ENCODE results near the gene SIGLEC12. TPM values are rescaled to one million over a fixed set of nuclear protein-coding genes. Genes with fewer than 3 reads are reported as not detected.

The SIGLEC12 gene
- total and polyA plus RNA-seq, 2 of the 13 experiments (the other 11 are each of a cell fraction or from before 2014, with no cell fraction given), result not detected

- Histone ChIP-seq H3K4me2 (ENCODE audit: low read depth, low read length) (no peak overlapping the region), H3K27ac (ENCODE audit: extremely low read length, insufficient read depth, low read length) (no peak overlapping the region), H3K4me3 (replicated peaks in 1 of 3; ENCODE audit: insufficient read depth in 1 of 3, low read depth in 2 of 3, low read length in 3 of 3) (no peak overlapping the region), H3K9ac (ENCODE audit: insufficient read depth, low read depth, low read length) (no peak overlapping the region), H3K4me1 (ENCODE audit: insufficient read depth, low read length) (no peaks in the 10 kb centered on the region), H3K27me3 (ENCODE audit: control insufficient read depth in 1 of 2, insufficient read depth in 2 of 2, low read length in 2 of 2) (no peaks in the 10 kb centered on the region; a peak in 2 of 5 replicates), H3K79me2 (ENCODE audit: insufficient read depth, low read length) (no peaks in the 10 kb centered on the region), H3K36me3 (replicated peaks in 1 of 2; ENCODE audit: control insufficient read depth in 1 of 2, insufficient read depth in 2 of 2, low read length in 2 of 2) (no peaks in the 10 kb centered on the region), H2AFZ (ENCODE audit: low read length) (no peak overlapping the region), H4K20me1 (ENCODE audit: insufficient read depth, low read length) (no peaks in the 10 kb centered on the region), H3K9me3 (ENCODE audit: low read length) (no peaks in the 10 kb centered on the region)
- no peak for ATAC-seq
- ChIA-PET CTCF (ENCODE audit: low intra/inter-chr PET ratio, low total read pairs) (no interaction called here), POLR2A (no interaction called here)
- FAIRE-seq, result no peak
- in situ Hi-C loops (cut with HindIII; ENCODE audit: extremely low pct_ligation_motif_present, low pct_unique_long_range_greater_than_20kb), result no loop called here
- BruUV-seq (replicated peaks), result no TSS peak
- TF ChIP-seq FOSL2 (CRISPR knock-in tag; IDR thresholded peaks at IDR 0.05) (no peak), KDM2A (CRISPR knock-in tag; IDR thresholded peaks at IDR 0.05; ENCODE audit: borderline replicate concordance, low read depth) (no peak), ZNF260 (CRISPR knock-in tag; IDR thresholded peaks at IDR 0.05; ENCODE audit: borderline replicate concordance, low read depth) (no peak), JUND (CRISPR knock-in tag; IDR thresholded peaks at IDR 0.05) (no peak), MAX (IDR thresholded peaks at IDR 0.05) (no peak), AKAP8 (CRISPR knock-in tag; IDR thresholded peaks at IDR 0.05) (no peak), ZFP36 (IDR thresholded peaks at IDR 0.05; ENCODE audit: borderline replicate concordance, low read depth, low read length, partially characterized antibody) (no peak), REXO4 (CRISPR knock-in tag; IDR thresholded peaks at IDR 0.05; ENCODE audit: borderline replicate concordance) (no peak), ZNF3 (CRISPR knock-in tag; IDR thresholded peaks at IDR 0.05) (no peak)
- intact Hi-C loops (cut with micrococcal nuclease; ENCODE audit: unreplicated experiment), result no loop called here
- DNase-seq (ENCODE audit: low spot score), result no peak
- WGBS (ENCODE audit: low lambda C conversion rate), result 27% methylated on average over 7 of the region's 8 CpGs
These were observed 23.2 kb upstream of the SIGLEC12 start for GRCh38 chr19:51524666-51525264.

GRCh38 chr19:51521781-51522180 is 20.2 kb upstream of the SIGLEC12 start:
- no TSS peak for BruUV-seq (replicated peaks)
- Histone ChIP-seq H3K9ac (ENCODE audit: insufficient read depth, low read depth, low read length) (no peak overlapping the region), H3K36me3 (replicated peaks in 1 of 2; ENCODE audit: control insufficient read depth in 1 of 2, insufficient read depth in 2 of 2, low read length in 2 of 2) (no peaks in the 10 kb centered on the region), H2AFZ (ENCODE audit: low read length) (no peak overlapping the region), H3K27me3 (ENCODE audit: control insufficient read depth in 1 of 2, insufficient read depth in 2 of 2, low read length in 2 of 2) (no peaks in the 10 kb centered on the region), H3K4me2 (ENCODE audit: low read depth, low read length) (no peak overlapping the region), H4K20me1 (ENCODE audit: insufficient read depth, low read length) (no peaks in the 10 kb centered on the region), H3K79me2 (ENCODE audit: insufficient read depth, low read length) (no peaks in the 10 kb centered on the region), H3K4me1 (ENCODE audit: insufficient read depth, low read length) (no peaks in the 10 kb centered on the region), H3K27ac (ENCODE audit: extremely low read length, insufficient read depth, low read length) (no peak overlapping the region), H3K4me3 (replicated peaks in 1 of 3; ENCODE audit: insufficient read depth in 1 of 3, low read depth in 2 of 3, low read length in 3 of 3) (no peak overlapping the region), H3K9me3 (ENCODE audit: low read length) (no peaks in the 10 kb centered on the region)
- POLR2A ChIA-PET, result no interaction called here
- 0% methylated on average over 2 of the region's 2 CpGs for WGBS (ENCODE audit: low lambda C conversion rate)
- ATAC-seq (no peak), DNase-seq (ENCODE audit: low spot score) (no peak), FAIRE-seq (no peak)
- CTCF ChIA-PET (ENCODE audit: low intra/inter-chr PET ratio, low total read pairs), result no interaction called here
- in situ Hi-C loops (cut with HindIII; ENCODE audit: extremely low pct_ligation_motif_present, low pct_unique_long_range_greater_than_20kb), result no loop called here
- intact Hi-C loops (cut with micrococcal nuclease; ENCODE audit: unreplicated experiment), result loop anchor here (2.0 kb wide), 1 partner anchor 41 kb away; no protein-coding TSS in a partner anchor
- no peak for TF ChIP-seq SNAPC5 (CRISPR knock-in tag; IDR thresholded peaks at IDR 0.05; ENCODE audit: borderline replicate concordance)
- TF ChIP-seq GZF1 (CRISPR knock-in tag; IDR thresholded peaks at IDR 0.05), result no peak
- TF ChIP-seq CENPX (CRISPR knock-in tag; IDR thresholded peaks at IDR 0.05), result no peak
- TF ChIP-seq THAP7 (CRISPR knock-in tag; IDR thresholded peaks at IDR 0.05), result no peak
- no peak for TF ChIP-seq SMAD9 (CRISPR knock-in tag; IDR thresholded peaks at IDR 0.05)
- no peak for TF ChIP-seq THYN1 (CRISPR knock-in tag; IDR thresholded peaks at IDR 0.05; ENCODE audit: borderline replicate concordance, low read depth)
- TF ChIP-seq ZNF556 (CRISPR knock-in tag; IDR thresholded peaks at IDR 0.05; ENCODE audit: borderline replicate concordance), result no peak
- TF ChIP-seq ZNF83 (CRISPR knock-in tag; IDR thresholded peaks at IDR 0.05; ENCODE audit: borderline replicate concordance), result no peak
- no peak for TF ChIP-seq HDAC6 (IDR thresholded peaks at IDR 0.05; ENCODE audit: low read depth, low read length)
- TF ChIP-seq FOXA3 (CRISPR knock-in tag; IDR thresholded peaks at IDR 0.05), result no peak
- no peak for TF ChIP-seq SMC3 (IDR thresholded peaks at IDR 0.05; ENCODE audit: low read length)

All from HepG2 (cell line).